GM18519 (cell line): ENCODE measurements around the gene FYB1.
"Not testable (repeated sequence)": the region's sequence is repeated elsewhere in the genome, so short reads cannot be mapped to it uniquely, and the experiment has no call there.

ENCODE experiments used
- ATAC-seq: cut with Tn5 transposase; IDR thresholded peaks from one replicate; pipeline ENCODE4 v1.9.1; 2021; ENCODE audit warnings: mild to moderate bottlenecking, moderate library complexity; ENCODE audit not compliant: unreplicated experiment, low FRiP score

Gene FYB1

DNA sequence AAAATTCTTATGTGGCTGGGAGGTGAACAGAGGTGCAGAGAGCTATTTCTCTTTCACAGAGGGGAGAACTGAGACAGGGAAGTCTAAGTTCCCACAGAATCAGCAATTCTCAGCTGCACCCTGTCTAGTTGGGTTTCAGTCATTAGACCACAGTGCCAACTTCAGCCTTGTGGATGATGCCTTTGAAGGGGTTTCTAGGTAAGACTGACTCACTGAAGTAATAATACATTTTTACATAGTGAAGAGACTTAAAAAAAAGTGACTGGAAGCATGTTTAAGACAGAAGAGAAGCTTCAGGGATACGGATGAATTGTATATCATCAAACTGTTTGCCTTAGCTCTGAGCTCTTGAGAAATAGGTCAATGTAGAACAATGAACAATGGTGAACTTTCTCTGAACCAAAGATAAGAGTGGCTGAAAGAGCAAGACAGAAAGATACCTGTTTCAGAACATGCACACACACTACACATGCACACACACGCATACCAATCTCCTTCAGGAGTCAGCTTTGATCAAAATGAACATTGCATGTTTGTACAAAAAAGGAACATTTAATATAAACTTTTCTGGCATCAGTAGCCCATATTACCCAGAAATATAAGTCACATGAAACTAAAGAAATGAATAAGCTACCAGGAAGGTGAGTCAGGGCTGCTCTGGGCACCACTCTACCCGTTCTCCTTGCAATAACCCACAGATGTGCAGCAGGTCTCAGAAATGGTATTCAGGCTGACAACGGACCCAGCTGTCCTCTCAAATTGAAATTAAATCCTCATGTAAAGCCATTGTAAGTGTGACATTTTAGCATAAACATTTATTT is 12.6 kb upstream of the FYB1 start:
- ATAC-seq: peak; percentile 45

DNA sequence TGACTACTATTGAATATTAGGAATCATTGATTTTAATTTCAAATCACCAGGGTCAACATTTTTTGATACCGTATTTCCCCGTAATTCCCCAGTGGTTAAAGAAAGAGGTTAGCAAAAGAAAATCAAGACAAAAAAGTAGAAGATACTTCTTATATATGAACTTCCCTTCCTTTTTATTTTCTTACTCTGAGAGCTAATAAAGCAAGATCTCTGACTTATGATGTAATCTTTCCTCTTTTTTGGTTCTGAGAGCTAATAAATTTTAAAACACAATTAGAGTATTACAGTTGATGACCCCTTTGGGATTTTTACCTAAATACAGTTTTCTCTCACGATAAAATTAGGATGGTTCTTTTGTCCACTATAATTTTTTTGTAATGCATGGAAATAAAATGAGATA is 9.2 kb upstream of the FYB1 start:
- no peak for ATAC-seq

DNA sequence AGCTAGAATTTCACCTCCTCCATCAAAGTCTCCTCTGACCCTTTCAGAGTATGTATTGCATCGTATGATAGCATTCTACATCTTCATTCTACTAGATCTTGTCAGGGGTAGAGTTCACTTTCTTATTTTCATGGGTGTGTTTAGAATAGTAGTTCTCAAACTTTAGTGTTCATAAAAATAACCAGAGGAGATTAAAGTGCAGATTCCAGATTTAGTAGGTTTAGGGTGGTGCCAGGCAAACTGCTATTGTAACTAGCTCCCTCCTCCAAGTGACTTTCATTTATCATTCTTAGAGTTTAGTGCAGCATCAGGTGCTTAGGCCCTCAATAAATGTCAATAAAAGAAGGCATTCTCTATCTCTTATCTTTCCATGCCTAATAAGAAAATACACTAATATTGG is 7.2 kb upstream of the FYB1 start:
- no peak for ATAC-seq

DNA sequence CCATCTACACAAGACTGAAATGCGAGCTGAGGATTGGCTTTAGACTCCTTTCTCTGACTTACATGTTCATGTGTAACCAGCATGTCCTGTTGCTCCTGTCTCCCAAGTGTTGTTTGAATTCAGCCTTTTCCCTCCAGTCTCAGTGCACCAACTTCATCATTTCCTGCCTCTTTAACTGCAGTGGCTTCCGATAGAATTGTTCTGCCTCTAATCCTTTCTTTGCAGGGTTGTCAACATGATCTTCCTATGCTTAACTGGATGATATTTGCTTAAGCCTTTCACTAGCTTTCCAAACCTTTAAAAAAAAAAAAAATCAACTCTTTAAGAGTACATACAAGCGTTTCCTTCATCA is 6.7 kb upstream of the FYB1 start:
- no peak for ATAC-seq

DNA sequence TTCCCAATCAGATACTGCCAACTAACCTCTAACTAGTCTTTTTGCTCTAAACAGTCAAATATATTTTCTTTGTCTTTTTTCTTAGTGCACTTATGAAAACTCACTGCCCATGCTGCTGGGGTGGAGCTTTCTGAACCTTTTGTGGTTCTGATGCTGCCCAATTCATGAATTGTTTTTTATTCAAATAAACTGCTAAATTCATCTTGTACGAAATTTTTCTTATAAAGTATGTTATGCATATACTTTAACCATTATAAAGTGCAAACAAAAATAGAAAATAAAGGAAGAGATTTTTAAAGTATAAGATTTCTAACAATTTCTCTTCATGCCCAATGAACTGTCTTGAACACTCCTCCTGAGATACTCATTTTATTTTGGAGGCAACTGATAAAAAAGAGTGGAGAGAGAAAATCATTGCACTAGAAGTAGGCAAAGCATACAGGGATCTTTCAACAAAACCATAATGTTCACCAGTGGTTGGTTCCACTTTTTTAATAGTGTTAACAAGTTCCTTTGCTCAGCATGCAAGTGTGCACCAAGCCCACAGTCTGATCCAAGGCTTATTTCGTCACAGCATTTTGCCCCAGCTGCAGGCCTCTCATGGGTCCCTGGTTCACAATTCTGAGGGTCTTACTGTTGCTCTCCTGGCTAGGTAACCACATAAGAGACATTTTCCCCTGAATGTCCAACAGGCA is 6.2 kb upstream of the FYB1 start:
- ATAC-seq: no peak

DNA sequence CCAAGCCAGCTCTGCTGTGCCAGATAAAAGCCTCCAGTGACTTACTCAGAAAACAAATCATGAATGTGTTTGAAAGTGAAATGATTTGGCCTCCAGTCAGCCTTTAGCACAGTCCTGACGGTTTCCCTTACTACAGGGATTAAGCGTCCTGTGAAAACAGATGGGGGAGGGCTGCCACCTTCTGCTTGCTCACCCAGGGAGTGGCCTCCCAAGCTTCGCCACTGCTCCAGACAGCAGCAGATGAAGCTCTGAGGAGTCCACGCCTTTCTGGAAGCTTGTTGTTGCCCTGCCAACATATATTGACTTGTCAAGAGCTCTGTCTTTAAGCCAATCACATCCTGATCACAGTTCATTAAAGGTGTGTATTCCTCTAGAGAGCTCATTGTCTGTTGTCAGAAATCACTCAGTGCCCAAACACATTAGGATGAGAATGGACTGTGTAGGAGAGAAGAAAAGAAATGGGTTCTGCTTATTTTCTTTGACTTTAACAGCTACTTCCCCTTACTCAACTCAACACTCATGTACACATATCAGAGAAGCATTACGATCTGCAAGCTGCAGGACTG is 4.9 kb upstream of the FYB1 start:
- ATAC-seq: no peak

DNA sequence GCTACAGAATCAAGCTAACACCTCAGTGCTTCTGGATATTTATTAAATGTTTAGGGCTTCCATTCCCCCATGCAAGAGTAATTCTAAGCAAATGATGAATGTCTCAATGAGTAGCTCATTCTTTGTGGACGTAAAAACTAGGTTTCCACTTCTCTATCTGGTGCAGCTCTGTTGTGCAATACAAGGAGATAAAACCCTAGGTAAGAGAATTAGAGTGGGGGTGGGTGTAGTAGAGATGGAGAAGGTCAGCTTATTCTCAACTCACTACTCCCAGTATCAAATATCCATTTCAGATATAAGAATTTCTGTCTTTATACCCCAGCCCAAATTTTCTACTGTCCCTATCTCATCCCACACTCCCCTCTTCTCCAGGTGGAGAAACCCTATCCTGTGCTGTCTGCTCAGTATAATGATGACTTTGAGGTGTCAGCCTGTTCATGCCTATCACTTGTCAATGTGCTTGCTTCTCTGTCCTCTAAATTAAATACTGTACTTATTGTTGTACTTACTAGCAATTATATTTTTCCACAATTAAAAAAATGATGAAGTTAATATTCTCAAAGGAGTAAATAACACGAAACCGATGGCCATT is 4.3 kb upstream of the FYB1 start:
- no peak for ATAC-seq

DNA sequence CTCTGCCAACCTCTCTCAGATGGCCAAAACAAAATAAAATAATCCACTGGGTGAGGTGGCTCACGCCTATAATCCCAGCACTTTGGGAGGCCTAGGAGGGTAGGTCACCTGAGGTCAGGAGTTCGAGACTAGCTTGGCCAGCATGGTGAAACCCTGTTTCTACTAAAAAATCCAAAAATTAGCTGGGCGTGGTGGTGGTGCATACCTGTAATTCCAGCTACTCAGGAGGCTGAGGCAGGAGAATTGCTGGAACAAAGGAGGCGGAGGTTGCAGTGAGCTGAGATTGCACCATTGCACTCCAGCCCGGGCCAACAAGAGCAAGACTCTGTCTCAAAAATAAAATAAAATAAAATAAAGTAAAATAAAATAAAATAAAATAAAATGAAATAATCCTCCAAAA is 2.3 kb upstream of the FYB1 start:
- ATAC-seq: not testable (repeated sequence)

DNA sequence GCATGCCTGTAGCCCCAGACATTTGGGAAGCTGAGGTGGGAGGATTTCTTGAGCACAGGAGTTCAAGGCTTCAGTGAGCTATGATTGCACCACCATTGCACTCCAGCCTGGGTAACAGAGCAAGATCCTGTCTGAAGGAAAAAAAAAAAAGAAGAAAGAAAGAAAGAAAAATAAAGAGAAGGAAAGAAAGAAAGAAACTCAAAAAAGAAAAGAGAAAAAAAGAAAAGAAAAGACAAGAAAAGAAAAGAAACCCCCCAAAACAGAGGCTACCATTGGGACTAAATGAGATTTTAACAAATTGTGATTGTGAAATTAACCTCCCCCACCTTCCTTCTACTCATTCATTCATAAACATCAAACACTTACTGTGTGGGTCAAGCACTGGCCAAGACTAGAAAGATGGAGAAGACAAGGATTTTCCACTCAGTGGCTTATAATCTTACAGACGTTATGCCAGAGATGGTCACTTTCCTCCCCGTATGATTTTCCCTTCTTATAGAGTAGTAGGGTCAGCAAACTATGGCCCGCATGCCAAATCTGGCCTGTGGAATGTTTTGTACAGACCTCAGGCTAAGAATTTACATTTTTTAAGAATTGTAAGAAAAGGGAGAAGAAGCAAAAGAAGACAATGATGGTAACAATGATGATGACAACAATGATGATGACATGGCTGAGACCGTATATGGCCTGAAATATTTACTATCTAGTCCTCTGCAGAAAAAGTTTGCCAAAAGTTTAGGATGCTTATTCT is 1.1 kb upstream of the FYB1 start:
- no peak for ATAC-seq

DNA sequence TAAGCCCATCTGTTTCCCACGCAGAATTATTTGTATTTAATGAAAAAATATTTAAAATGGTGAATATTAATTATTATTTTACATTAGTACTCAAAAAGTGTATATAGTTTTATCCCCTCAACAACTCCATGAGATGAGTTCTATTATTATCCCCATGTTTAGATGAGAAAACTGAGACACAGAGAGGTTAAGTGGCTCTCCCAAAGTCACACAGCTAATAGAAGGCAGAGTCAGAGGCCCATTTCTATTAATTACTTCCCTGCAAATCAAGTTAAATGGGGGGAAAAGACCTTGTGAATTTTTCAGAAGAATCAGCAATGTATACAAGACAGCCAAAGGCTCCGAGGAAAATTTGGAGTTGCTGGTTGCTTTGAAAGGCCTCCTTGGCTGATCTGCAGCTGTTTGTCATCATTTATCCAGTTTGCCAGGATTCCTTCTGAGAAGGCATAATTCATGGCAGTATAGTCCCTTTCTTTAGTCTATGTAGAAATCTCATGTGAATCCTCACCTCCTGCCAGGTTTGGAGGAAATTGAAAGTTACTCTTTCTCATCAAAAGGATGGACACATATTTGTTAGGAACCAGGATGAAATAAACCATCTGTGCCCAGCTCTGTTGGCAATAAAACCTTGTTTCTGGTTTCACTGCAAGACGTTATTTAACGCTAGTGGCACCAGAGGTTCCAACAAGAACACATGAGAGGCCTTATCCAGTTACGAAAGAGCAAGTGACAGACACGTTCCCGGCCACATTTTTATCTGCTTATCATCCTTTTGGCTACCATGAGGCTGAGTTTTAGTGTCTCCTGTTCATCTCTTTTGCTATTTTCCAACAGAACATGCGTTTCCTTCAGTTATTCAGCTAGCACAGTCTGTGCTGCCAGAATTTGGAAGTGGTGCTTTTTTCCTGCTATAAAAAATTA is 621 bp downstream of the FYB1 start:
- no peak for ATAC-seq

DNA sequence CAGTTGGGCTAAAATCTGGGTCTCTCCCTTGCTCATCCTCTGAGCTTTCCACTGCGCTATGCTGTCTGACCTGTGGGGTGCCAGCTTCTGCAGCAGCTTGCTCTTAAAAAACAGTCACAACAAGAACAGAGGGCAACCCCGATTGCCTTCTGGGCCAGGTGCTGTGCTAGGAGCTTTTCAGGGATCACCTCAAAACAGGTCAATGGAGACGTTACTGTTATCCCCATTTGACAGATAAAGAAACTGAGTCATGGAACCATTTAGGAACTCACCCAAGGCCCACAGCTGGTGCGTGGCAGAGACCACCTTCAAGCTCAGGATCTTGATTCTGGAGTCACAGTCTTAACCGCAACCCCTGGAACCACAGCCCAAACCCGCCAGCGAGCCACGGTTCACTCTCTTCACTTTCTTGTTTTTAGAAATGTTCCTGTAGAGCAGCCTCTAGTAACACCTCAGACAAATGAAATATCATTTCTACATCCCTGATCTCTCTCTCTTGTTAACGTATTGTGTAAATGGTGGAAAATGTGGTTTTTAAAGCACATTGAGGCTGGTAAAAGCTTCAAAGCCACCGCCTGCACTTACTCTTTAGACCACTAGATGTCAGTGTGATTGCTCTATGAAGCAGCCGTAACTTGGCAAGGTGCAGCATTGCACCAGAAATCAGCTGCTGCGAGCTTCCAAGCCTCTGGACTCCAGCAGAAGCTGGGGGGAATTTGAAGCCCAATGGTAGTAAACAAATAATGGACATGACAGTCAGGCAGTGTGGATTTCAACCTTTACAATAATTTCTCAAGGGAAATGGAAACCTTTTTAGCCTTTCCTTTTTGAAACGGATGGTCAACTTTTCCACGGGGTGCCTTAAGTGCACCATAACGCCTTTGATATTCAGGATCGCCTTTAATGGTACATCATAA is 1.7 kb downstream of the FYB1 start:
- ATAC-seq: peak; percentile 74

DNA sequence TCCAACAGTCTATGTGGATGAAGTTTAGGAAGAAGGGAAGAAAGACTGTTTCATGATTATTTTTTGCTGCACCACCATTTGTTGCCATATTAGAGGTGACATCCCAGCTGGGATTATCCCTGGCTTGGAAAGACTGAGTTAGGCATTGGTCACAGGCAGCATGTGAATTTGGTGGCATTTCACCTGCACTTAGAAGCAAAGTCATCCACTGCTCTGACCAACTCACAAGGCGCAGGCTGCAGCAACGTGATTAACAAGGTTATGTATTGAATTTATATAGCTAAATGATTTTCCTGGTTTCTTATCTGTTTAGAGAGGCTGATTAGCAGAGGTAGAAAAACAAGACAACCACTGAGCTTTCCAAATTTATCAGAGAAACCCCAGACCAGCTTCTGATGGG is 2.7 kb downstream of the FYB1 start:
- ATAC-seq: no peak

DNA sequence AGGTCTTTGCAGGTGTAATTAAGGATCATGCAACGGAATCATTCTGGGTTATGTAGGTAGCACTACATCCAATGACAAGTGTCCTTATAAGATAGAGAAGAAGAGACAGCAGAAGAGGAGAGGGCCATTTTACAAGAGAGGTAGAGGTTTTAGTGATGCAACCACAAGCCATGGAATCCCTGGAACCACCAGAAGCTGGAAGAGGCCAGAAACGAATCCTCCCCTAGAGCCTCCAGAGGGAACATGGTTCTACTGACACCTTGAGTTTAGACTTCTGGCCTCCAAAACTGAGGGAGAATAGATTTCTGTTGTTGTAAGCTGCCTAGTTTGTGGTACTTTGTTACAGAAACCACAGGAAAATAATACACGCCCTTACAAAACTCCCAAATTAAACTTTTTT is 3.5 kb downstream of the FYB1 start:
- ATAC-seq: no peak

DNA sequence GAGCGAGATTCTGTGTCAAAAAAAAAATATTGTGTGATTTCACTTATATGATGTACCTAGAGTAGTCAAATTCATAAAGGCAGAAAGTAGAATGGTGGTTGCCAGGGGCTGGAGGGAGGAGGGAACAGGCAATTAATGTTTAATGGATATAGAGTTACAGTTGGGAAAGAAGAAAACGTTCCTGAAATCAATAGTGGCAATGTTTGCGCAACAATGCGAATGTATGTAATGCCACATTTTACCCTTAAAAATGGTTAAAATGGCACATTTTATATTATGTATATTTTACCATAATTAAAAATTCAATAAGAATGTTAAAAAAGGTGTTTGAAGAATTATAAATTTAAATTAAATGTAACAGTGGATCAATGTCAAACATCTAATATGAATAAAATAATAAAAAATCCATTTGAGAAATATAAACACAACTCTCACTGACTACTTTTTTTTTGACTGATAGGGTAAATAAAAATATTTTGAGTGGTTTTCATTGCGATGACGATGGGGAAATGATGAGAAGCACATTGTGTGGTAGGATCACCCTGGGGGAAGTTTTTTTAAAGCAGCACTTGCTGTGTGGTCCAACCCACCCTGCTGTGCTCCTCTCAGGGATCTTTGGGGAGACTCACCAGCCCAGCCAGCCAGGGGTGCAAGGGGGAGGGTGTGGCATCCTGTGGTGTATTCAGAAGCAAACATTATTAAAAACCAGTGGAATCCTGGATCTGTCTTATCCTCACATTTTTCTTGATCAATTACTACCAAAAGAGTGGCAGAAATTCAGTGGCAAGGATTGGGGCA is 4.3 kb downstream of the FYB1 start:
- no peak for ATAC-seq

DNA sequence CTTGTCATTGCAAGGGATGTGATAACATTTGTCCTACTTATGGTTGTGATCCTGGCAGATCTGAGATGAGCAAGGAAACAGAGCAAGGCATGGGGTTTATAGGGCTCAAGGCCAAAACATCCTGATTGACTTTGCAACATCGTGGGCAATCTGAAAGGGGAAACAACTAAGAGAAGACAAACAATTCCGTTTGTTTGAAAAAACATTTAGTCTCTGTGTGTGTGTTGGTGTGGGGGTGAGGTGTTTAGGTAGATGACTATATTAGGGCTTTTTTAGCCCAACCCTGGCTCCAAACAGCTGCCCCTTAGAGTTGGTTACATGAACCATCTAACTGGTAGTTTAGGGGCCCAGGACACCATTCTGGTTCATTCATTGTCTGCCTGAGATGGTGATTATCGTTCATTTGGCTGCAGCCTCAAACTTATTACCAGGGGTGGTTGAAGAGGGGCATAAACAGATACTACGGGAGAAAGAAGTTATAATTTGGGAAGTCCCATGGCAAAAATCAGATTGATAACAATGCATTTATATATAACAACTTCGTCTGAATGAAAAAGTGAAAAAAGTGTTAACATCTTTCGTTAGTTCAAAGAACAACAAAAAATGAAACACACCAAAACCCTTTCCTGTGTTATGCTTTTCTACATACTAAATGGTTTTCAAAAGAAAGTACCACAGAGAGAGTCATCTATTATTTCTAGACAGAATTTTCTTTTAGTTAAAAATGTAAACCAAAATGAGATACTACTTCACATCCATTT is 5.7 kb downstream of the FYB1 start:
- no peak for ATAC-seq

DNA sequence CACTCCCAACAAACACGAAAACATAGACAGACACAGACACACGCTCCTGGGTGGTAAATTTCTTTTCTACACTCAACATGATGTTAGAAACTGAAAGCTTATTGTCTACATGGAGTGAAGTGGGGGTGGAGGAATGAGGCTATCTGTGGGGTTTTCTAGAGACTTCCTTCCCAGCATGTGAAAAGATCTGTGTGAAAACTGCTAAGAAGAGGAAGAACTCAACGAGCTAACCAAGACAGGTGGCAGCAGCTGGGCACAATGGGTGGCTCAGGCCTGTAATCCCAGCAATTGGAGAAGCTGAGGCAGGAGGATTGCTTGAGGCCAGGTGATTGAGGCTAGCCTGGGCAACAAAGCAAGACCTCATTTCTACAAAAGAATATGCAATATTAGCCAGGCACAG is 7.6 kb downstream of the FYB1 start:
- no peak for ATAC-seq

DNA sequence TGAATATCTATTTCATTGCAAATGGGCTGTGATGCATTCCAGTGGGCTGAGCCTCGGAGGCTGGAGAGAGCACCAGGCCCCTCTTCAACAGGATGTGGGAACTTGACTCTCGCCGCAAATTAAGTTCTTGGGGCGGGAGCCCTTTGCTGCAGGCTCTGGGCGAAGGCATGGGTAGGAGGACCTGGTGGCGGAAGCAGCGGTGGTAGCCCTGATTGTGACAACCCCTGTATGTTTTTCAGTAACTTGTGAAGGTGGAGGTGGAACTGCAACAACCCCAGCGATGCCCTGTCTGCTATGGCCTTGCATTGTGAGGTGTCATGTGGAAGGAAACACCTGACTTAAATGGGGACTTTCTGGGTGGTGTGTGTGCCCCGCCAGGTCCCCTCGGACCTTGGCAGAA is 9.4 kb downstream of the FYB1 start:
- ATAC-seq: no peak
